GM18909 (cell line): ENCODE measurements around the gene PLXND1.

ENCODE experiments used
- ATAC-seq: cut with Tn5 transposase; IDR thresholded peaks from one replicate; pipeline ENCODE4 v1.9.1; 2021; ENCODE audit warnings: mild to moderate bottlenecking; ENCODE audit not compliant: unreplicated experiment, poor library complexity

Gene PLXND1

GRCh38 chr3:129603991-129604749 lies 2.3 kb downstream of the PLXND1 start:
- no peak for ATAC-seq

- ATAC-seq, result no peak
Measured at GRCh38 chr3:129603561-129603942, 2.9 kb downstream of the PLXND1 start.

DNA sequence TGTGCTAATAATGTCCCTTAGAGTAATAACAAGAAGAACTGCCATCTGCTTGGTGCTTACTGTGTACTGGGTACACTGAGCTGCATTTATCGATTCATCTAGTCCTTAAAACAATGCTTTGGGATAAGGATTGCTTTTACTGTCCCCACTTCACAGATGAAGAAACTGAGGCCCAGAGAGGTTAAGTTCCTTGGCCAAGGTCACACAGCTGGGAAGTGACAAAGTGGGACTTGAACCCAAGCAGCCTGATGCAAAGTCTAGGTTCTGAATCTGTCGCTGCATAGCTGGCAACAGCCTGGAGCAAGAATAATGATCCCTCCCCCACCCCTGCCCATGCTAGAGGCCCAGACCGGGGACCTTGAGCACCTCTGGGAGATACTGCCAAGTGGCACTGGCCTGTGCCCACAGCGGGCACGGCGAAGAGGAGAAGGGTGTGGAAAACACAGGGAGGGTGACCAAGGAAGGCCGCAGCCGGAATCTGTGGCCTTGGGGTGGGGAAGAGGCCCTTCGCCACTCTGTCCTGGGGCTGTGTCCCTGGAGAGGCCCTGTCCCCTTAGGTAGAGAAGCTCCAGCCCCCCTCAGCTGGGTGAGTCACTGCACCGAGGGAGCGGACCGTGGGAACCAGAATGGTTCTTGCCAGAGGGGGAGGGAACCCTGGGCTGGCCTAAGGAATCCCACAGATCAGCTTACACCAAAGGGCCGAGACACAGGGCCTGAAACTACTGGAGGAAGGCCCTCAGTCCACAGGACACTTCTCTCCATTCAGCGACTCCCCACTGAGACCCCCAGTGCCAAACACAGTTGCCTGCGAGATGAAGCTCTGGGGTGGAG lies 3.5 kb downstream of the PLXND1 start:
- ATAC-seq, result no peak

GRCh38 chr3:129602309-129602708 lies 4.2 kb downstream of the PLXND1 start:
- ATAC-seq, result no peak

DNA sequence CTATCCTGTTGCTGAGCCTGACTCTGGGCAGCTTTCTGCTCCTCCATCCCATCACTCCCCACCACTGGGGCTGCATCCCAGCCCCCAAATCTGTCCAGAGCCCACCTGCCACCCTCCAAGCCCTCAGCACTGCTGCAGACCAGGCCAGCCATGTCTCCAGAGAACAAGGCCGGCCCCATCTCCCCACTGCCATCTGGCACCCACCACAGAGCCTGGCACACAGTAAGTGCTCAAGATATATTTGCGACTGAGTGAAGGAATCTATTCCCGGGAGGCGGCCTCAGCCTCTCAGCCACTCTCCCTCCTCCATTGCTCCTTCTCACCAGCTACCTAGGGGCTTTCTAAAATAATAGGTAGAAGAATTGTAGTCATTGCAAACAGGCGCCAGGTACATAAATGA lies 4.8 kb downstream of the PLXND1 start:
- no peak for ATAC-seq

GRCh38 chr3:129600348-129600747 lies 6.1 kb downstream of the PLXND1 start:
- ATAC-seq, result no peak

DNA sequence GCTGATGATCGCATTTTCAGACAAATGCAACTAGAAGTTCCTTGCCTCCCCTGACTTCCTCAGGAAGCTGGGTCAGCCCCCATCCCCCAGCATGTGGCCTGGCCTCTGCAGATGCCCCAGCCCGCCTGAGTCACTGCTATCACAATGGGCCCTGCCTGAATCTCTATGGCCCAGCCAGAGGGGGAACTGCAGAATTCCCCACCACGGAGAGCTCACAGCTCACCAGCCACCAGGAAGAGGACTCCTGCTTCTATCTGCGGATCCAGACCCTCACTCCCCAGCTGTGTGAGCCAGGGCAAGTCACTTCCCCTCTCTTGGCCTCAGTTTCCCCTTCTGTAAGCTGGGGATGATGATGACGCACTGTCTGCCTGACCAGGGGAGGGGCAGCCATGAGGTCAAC lies 6.9 kb downstream of the PLXND1 start:
- no peak for ATAC-seq

DNA sequence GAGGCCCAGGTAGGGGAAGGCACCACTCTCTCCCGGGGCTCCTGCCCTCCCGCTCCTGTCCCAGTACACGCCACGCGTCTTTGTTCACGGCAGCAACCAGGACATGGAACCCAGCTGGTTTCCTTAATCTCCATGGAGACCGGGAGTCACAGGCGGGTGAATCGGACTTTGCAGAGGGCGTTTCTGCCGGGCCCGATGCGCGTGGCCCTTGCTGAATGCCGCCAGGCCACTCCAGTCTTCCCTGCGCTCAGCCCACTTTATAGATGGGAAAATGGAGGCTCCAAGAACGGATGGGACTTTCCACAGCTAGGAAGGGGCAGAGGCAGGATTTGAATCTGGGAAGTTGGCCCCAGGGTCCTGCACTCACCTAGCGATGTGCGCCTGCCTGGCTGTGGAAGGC lies 7.4 kb downstream of the PLXND1 start:
- no peak for ATAC-seq

DNA sequence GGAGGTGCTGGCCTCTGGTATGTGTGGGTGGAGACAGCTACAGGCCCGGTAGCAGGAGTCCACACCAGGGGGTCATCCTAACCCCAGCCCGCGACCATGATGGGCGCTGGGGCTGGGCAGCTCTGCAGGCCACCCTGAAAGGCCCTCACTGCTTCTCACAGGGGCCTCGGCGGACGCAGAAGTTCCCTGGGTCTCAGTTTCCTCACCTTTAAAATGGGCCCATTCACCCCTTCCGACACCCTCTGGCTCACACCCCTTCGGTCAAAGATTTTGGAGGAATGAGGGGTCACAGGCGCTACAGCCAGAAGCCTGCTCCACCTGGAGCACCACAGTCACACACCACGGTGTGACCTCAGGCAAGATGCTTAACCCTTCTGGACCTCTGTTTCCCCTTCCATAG lies 8.0 kb downstream of the PLXND1 start:
- no peak for ATAC-seq

DNA sequence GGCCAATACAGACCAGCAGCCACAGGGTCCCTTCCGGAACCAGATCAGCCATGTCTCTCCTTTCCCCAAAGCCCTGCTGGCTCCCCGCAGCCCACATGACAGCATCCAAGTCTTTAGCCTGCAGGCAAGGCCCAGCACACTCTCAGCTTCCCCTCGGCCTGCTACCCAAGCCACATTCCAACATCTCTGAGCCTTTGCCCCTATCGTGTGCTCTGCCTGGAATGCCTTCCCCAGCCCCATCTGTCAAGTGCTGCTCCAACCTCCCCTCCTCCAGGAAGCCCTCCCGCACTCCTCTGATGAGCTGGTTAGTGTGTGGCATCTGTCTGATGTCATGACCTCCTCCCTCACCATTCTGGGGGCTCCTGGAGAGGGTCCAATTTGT lies 8.5 kb downstream of the PLXND1 start:
- no peak for ATAC-seq

DNA sequence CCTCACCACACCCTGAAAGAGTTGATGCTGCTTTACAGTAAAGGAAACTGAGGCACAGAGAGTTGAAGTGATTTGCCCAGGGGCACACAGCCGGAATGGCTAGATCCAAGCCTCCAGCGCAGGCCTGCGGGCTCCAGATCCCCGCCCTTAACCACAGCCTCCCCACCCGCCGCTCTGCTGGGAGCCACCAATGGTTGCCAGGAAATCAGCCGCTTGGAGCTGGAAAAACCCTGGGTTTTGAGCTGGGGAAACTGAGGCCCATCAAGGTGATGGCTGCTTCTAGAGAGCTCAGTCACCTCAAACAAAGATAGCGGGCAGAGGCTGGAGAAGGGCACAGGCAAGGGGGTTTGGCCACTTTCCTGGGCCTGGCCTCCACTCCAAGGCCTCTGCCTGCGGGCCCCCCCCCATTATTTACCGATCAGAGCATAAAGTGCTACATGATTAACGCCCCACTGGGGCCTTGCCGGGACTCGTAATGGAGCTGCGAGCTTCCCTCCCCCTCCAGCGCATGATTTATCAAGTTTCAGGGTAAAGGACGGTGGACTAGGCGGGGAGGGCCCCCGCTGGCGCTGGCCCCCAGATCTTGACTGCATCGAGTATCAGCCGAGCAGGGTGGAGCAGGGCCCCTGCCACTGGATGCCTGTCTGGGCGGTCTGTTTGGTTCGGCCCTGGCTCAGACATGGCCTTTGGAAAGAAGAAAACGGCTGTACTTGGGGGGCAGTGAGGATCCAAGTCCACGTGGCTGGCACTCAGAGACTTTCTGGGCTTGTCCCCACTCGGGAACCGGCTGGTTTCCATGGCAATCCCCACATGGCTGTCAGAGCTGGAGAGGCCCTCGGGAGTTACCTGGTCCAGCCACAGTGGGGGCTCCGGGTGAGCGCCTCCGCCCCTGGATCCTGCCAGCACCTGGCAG lies 9.1 kb downstream of the PLXND1 start:
- ATAC-seq, result no peak

DNA sequence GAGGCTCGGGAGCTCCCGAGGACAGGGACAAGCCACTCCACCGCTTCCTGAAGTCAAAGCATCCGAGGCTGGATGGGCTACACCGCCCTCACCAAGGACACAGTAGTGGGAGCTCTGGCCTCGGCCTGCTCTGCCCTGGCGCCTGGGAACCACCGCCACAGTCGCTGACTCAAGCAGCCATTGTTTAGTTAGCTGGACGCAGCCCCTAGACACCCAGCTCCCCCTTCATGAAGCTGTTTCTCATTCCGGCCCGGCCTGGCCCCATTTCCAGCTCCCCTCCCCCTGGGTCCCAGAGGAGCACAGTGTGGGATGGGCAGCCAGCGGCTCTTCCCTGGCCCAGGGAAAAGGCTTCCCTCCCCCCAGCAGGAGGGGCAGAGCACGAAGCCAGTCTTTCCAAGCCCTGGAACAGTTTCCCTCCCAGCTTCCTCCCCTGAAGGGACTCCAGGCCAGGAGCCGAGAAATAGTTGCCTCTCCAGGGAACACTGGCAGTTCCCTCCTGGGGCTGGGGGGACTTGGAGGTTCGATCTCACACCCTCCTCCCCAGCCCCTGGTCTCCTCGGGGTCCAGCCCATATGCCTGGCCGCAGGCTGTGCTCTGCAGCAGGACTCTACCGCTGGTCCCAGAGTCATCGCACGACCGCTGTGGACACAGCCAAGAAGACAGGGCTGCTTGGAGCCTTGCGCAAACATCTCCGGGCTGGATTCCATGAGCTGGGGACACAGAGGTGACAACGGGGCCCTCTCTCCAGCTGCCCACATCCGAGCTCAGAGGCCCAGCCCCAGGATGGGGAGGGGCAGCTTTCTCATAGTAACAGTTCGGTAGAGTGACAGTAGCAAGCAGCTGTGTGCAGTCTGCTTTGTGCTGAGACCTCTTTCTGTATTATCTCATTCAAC lies 10.0 kb downstream of the PLXND1 start:
- ATAC-seq, result no peak

GRCh38 chr3:129595544-129596193 lies 10.8 kb downstream of the PLXND1 start:
- ATAC-seq, result no peak

- ATAC-seq, result no peak
Measured at GRCh38 chr3:129594907-129595390, 11.5 kb downstream of the PLXND1 start.

GRCh38 chr3:129594409-129594808 lies 12.1 kb downstream of the PLXND1 start:
- no peak for ATAC-seq

DNA sequence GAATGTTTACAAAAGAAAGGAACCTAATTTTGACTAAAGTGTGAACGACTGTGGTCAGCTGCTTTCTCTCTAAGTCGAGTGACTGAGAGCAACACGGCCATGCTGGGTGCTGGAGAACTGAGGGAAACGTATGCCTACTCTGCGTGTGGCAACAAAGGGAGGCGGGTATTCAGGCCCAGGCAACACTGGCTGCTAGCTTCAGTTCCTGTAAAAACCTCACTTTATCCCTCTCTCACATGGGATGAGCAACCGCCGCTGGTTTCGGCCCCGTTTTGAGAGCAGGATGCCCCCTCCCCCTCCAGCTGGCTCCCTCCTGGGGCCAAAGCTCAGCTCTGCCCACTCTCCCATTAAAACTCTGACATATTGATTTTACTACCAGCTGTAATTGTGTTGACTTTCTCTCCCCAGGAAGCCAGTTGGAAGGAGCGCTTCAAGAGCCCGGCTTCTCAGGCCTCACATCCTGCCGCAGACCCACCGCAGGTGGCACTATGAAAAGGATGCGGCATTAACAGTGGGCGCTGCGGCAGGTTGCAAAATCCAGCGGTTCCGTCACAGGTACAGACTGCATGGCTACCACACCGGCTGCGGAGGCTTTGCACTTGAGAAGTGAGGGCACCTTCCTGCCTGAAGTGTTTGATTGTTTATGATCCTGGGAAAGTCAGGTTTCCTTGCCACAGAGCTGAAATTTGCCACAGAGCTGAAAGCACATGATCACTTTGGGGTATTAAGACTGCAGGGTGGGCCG lies 12.7 kb downstream of the PLXND1 start:
- no peak for ATAC-seq

DNA sequence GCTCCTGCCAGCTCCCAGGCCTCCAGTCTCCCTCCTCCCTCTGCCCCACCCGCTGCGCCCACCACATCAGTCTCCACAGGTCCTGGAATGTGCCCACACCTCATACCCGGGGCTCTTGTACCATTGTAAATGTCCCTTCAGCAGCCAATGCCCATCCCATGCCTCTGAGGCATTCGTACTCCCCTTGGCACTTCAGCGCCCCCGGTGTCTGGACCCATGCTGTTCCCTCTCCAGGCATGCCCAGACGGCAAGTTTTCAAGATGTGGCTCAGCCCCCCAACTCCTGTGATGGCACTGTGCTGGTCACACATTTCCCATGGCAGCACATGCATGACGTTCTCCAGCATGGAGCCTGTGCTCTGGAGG lies 13.3 kb downstream of the PLXND1 start:
- no peak for ATAC-seq

DNA sequence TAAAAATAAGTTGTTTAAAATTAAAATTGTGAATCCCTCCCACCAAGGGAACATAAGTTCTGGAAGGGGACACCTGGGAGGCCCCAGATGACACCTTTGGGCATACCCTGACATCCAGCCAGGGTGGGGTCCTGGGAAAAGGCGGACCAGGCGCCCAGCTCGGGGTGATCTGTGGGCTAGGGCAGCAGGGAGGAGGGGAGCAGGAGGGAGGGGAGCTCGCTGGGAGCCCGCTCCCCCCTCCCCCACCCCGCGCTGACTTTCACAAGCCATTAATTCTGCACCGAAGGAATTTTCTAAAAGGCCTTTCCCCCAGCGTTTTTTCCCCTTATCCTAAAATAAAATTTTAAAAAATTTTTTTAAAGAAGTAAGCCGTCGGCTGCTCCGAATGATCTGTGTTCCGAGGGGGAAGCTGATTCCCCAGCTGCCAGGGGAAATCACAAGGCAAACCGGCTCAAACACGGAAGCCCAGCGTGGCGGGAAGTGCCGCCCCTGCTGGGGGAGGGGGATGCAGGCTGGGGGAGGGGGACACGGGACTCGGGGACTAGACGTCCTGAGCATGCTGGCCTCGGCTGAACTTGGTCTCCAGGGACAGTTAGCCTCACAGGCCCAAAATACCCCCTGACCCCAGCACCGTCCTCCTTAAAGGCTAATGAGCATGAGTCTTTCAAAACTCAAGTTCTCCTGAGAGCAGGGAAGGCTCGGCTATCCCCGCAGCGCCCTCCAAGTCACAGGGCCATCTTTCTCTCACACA lies 13.9 kb downstream of the PLXND1 start:
- no peak for ATAC-seq
